NCI-H1048 (cell line): ENCODE results near the gene VWA7.
A peak's percentile ranks its signal among the peaks of the same experiment; 100 is the strongest.

ENCODE experiments used
- DNase-seq: peaks from one replicate; lab custom pipeline; 2025; lab: John Stamatoyannopoulos, UW

The VWA7 gene

DNA sequence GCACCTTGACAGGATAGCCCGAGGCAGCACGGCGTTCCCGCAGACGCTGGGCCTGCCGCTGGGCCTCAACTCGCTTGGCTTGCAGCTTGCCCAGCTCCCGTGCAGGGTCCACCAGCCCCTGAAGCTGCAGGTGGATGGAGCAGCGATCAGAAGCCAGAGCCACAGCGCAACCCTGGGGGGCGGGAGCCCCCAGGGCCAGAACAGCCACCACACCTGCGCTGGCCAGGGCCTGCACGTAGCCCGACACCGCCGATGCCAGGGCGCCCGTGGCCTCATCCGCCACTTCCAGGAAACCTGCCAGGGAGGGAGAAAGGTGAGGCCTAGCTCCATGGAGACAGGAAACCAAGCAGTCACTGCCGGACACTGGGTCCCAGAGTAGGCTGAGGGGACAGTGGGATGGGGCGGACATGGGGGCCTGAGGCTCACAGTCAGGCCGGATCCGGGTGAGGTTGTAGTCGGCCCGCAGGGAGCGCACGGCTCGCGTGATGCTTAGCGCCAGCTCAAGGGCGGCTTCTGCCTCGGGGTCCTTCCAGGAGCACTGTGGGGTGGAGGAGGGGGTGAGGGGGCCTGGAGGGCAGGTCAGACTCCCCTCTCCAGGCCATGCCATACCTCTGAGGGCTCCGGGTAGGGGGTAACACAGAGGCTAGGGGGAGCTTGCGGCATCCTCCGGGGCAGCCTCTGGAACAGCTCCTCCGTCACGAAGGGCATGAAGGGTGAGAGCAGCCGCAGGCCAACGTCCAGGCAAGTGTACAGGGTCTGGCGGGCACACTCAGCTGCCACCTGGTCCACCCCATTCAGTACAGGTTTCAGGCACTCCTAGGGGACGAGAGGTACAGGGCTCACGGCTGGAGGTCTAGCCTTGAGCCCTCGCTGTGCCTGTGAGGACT, 2.1 kb upstream of the VWA7 start:
- DNase-seq: no peak

DNA sequence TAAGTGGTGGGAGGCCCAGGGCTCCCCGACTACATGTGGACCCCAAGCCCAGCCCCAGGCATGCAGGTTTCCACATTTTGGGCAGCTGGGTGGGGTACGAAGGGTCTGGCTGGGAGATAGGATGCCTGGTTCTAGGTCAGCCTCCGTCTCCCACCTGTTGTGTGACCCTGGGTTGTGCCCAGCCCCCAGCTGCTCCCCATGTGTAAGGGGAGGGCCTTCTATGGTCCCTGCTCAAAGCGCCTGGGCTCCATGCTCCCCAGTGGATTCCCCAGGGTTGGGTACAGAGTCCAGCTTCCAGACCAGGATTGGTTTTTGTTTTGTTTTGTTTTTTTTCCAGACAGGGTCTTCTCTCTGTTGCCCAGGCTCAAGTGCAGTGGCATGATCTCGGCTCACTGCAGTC, 1.1 kb upstream of the VWA7 start:
- DNase-seq: no peak

DNA sequence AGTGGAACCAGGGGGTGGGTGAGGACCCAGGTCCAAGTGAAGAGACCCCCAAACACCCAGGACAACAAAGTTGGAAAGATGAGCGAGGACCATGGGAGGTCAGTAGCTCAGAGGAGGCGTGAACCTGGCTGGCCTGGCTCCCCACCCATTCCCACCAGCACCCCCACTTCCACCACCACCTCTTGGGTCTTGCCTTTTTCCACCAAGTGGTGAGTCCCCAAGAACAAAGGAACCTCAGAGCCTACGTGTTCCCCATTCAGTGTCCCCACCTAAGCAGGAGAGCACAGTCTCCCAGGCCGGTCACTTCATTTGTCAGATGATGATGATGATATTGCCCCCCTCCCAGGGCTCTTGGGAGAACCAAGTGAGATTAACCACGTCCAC, 531 bp upstream of the VWA7 start:
- DNase-seq: no peak

DNA sequence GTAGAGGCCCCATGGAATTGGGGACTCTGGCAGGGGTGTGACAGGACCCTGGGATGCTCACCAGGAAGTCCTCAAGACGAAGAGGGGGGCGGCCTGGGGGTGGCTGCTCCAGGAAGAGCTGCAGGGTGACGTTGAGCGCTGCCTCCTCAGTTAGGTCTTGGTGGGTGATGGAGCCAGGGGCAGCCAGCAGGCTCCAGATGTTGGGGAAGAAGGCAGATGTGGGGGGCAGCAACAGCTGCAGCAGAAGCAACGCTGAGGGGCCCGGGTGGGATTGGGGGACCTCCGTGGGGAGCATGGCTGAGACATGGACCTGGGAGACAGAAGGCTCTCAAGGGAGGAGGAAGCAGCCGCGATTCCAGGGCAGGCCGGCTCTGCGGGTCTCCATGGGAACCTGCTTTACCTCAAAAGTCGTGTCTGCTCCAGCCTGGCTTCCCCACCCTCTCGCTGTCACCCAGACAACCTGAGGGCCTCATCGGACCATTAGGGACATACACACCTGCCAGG, 591 bp downstream of the VWA7 start:
- no peak for DNase-seq

DNA sequence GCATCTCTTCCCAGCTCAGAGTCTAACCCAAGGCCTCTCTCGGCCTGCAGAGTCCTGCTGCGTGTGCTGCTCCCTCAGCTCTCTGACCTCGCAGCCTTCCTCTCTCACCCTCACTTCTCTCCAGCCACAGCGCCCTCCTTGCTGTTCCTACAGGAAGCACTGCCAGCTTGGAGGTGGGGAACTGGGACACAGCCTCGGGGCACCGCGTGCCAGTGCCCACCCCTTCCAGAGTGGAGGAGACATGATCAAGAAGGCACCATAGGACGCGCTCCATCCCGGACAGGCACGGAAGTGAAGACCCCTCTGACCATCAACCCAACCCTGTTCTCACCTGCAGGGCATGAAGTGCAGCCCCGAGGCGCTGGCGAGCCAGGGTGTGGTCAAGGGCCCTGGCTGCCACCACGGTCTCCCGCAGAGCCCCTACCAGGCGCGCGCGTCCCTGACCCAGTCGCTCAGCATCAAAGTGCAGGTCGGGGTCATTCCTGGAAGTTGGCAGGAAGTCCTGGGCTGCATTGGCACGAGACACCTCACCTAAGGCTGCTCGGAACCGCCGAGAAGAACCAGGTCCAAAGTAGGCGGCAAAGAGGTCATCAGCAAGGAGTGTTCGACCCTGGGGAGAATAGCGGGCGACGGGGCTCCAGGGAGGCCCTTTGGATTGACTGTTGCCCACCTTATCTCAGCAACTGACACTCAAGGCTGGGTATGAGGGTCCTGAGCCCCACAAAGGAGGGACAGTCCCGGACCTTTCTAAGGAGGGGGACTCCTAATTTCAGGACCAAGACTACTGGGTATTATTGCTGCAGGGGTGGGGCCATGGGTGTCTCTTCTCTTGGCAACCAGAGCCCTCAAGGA, 1.3 kb downstream of the VWA7 start:
- no peak for DNase-seq

DNA sequence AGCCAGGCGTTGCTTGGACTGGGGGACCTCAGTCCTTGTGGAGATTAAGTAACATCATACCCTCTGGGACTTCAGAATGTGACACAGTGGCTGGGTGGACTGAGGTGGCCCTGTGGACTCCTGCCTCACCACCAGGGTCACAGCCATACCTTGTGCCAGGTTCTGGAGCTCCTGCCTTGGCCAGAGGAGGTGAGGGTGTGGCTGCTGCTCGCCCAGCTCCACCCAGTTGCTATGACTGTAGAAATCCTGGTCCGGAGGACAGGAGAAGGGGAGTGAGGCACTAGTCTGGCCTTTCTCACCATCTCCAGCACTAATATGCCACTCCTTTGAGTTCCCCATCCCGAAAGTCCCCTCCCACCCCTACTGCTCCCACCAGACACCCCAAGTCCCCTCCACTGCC, 1.9 kb downstream of the VWA7 start:
- no peak for DNase-seq

DNA sequence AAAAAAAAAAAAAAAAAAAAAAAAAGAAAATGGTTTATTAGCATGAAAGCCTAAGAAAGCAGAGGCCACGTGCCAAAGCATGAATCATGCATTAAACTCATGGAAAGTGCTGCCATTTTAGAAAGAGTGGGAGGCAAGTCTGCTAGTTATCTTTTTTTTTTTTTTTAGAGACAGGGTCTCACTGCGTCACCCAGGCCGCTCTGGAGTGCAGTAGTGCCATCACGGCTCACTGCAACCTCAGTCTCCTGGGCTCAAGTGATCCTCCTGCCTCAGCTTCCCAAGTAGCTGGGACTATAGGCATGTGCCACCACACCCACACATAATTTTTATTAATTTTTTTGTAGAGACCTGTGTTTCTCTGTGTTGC, 5.2 kb downstream of the VWA7 start:
- no peak for DNase-seq

DNA sequence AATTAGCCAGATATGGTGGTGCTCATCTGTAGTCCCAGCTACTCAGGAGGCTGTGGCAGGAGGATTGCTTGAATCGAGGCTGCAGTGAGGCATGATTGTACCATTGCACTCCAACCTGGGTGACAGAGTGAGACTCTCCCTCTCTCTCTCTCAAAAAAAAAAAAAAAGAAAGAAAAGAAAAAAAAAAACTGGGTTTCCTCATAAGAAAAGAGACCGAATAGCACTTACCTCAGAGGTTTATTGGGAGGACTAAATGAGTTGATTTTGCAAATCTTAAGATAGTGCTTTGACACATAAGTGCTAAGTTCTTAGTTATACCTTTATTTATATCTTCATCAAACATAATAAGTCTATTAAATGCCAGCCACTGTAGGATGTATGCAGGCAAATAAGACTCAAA, 6.3 kb downstream of the VWA7 start:
- no peak for DNase-seq

DNA sequence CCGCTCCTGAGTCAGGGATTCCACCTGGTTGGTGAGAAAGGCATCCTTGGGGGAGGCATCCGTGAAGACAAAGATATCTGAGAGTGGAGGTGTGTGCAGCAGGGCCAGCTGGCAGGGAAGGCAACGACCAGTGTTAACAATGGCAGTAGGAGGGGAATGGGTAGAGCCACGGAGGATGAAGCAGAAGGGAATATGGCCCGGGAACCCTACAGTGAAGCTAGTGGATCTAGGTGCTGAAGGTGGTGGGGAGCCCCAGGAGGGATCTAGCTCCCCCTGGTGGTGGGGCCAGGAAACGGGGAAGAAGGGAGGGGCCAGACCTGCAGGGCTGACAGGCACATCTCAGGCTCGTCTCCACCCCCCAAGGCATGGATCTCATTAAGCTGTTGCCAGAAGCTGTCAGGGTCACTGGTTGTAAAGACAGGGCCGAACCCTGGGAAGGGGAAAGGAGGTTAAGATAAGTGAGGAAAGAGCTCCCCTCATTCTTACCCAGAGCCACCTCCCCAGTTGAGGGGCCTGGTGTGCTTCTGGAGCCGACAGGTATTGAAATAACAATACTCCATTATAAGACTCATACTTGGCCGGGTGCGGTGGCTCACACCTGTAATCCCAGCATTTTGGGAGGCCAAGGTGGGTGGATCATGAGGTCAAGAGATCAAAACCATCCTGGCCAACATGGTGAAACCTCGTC, 7.3 kb downstream of the VWA7 start:
- DNase-seq: peak; percentile 38

DNA sequence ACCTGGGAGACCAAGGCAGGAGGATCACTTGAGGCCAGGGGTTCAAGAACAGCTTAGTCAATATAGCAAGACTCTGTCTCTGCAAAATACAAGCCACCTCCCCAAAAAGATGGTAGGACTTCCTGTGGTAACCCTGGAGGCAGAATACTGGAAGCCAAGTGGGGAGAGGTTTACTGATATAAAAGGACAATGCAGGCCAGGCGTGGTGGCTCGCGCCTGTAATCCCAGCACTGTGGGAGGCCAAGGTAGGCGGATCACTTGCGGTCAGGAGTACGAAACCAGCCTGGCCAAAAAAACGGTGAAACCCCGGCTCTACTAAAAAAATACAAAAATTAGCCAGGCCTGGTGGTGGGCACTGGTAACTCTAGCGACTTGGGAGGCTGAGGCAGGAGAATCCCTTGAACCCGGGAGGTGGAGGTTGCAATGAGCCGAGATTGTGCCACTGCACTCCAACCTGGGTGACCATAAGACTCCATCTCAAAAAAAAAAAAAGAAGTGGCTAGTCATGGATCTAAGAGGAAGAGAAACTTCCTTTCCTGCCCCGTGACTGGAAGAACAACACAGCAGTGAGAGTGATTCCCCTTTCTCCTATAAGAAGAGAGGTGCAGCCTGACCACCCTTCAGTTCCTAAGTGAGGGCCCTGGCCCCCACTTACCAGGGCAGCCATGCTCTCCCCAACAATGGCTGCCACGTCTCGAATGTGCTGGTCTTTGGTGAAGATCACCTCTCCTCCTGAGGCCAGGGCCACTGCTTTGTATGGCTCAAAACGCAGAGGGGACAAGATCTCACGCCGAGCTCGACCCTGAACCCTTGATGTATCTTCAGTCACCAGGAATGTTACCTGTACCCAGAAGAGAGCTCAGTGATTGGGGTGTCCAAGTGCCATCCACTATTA, 8.5 kb downstream of the VWA7 start:
- DNase-seq: no peak

DNA sequence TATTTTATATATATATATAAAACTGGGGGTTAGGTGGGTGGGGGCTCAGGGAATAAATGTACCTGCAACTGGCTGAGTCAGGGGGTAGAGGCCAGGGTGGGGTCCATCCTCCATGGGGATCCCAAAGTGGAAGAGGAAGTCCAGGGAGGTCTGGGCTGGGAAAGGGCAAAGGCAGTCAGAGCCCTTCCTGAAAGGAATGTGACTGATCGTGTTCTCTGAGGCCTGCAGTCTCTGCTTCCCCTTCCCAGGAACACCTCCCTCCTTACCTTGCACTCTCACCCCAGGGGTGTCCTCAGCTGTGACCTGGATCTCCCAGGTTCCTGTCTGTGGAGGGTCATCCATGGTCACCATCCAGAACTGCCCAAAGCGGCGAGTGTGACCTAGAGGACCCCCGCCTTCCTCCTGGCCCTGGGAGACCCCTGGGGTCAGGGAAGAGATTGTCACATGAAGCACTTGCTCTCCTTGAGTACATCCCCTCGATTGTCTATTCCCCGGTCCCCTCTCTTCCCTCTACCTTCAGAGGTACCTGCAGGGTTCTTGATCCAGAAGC, 10.0 kb downstream of the VWA7 start:
- no peak for DNase-seq

DNA sequence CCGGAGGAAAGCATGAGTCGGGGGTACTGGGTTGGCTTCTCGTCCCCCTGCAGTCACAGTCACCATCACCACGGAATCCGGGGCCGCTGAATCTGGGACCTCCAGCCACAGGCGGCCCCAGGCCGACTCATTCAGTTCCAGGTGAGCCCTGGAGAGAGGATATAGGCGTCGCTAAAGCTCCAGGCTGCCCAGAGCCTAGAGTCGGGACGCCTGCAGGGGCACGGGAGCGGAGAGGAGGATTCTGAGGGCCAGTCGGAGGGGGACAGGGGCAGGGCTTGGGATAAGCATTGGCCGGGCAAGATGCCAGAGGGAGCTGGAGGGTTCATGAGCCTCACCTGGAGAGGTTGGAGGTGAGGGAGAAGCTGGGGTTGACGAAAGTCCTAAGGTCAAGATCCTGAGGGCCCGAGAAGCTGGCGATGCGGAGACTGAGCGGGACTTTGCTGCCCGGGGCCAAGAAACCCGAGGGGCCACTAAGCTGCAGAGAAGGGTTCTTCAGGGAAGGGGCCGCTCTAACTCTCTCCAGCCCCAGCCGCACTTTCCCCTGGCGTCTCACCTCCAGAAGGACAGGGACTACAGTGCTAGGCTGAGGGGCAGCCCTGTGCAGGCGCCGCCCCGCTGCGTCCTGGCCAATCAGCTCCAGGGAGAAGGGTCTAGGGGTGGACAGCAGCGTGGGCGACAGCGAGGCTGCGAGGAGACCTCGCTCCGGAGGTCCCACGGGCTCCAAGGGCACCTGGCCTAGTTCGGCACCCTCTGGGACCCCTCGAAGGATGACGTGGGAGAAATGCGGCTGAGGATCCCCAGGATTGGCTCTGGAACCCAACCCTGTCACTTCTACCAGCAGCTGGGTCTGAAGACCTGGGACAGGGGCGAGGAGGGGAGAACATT, 11.0 kb downstream of the VWA7 start:
- no peak for DNase-seq

DNA sequence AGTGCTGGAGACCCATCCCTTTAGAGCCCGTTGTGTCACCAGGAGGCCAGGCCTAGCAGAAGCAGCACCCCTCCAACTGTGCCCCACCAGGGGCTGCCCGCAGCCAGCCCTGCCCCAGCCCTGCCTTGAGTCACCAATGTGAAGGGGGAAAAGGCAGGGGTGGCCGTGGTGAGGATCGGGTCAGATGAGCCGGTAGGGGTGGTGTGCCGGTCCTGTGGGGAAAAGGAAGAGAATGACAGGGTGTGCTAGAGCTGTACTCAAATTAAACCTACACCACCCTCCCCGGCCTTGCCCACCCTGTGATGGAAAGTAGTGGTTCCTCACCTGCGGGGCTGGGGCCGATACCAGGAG, 11.6 kb downstream of the VWA7 start:
- no peak for DNase-seq

DNA sequence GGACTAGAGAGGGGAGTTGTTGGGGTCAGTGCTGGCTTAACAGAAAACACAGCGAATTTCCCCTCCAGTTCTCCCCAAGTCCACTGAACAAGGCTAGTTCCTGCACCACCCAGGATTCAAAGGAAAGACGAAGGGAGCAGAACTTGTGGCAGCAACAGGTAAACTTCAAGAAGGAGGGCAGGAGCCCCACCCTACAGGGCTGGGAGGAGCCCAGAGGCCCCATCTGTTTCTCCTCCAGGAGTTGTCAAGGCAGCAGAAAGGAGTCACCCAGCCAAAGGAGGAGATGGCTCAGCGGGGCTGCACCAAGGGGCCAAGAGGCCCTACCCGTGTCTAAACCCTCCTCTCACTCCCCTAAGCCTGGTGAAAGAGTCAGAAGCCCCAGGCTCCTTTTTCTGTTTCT, 12.9 kb downstream of the VWA7 start:
- DNase-seq: no peak

DNA sequence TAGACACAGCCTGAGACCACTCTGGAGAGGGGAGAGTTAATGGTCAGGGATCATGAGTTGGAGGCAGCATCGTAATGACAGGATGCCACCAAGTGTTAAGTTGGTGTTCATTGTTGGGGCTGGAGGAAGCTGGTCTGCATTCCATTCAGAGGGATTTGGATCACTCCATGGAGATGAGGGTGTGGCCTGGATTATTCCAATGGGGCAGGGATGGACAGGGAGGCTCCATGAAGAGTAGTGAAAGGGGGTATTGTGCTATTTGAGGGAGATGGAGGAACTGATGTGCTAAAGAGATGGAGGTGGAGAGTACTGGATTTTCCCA, 13.5 kb downstream of the VWA7 start:
- DNase-seq: no peak

DNA sequence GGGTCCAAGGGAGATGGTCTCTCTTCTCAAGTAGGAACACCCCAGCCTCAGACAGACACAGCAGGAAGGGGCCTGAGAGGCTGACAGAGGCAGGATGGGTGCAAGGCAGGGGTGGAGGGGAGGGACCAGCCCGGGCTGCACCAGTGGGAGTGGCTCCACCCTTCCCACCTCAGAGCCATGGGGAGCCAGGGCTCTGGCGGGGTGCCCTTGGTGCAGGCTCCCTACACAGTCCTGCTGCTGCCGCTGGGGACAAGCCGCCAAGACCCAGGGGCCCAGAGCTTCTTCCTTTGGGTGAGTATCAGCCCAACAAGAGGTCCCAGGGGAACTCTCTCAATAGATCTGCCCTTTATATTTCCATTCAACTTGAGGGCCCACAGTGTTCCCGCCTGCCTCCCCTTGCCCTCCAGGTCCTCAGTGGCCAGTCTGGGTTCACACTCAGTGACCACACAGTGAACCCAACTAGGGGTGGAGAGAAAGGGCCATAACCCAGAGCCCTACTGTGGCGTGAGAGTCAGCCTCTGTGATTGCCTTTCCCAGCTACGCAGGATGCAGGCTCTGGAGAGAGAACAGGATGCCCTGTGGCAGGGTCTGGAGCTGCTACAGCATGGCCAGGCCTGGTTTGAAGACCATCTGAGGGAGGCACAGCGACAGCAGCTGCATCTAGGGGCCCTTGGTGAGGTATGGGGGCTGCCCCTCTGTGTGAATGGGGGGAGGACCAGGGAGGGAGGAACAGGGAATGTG, 14.1 kb downstream of the VWA7 start:
- DNase-seq: no peak

DNA sequence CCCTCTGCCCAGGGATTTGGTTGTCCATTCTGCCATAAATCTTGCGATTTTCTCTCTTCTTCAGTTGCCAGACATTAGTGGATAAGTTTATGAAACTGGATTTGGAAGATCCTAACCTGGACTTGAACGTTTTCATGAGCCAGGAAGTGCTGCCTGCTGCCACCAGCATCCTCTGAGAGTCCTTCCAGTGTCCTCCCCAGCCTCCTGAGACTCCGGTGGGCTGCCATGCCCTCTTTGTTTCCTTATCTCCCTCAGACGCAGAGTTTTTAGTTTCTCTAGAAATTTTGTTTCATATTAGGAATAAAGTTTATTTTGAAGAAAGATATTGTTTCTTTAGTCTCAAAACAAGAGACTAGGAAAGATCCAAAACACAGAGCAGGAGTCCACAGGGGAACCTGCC, 14.8 kb downstream of the VWA7 start, which contains the start of gene SAPCD1:
Gene SAPCD1 (plus strand): TSS at position 301 of the 400 bp plus-strand sequence. CDS start 399 bp downstream, outside the sequence.
- no peak for DNase-seq

DNA sequence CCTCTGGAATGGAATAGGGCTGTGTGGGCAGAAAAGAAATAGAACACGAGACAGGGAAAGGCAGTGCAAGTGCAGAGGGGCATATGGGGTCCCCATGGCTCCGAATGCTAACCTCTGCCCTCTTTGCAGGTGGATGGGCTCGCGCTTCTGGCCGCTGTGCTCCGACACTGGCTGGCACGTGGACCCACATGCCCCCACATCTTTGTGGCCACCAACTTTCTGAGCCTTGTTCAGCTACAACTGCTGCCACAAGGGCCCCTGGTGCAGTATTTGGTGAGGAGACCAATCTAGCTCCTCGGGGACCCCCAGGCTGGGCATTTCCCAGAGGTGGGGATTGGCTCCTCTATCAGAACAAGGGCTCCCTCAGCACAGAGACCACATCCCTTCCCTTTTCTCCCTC, 15.8 kb downstream of the VWA7 start:
- DNase-seq: no peak

DNA sequence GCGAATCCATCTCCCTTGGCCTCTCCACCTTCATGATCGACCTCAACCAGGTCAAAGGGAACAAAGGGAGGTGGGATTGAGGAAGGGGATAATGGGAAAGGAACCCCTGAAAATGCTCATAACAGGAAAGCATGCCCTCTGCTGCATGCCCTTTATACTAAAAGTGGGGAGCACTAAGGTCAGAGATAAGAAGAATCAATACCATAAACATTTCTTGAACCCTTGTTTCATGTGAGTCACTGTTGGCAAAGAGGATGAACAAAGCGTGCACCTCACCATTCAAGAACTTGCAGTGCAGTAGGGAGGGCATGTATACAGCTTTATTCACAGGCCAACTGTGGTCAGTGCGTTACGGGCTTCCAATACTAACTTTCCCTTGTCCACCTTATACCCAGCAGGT, 16.3 kb downstream of the VWA7 start:
- DNase-seq: no peak

DNA sequence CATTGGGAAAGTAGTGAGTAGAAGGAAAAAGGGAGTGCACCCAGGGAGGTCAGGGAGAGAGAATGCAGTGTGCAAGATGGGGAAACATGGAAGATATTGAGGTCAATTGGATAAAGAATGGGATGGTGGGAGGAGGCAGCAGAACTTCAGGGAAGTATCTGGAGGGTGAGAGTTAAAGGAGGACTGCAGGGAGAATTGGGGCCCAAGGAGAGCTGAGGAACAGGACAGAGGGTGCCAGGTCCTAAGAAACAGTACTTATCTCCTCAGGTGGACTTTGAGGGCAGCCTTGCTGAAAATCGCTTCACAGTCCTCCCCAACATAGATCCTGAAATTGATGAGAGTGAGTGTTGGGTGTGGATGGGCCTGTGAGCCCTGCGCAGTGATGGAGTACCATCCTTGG, 18.8 kb downstream of the VWA7 start:
- DNase-seq: no peak
